Stimulated activated CD4-positive, alpha-beta T cell treated with anti-CD3 and anti-CD28 coated beads, Interleukin-12 subunit alpha, Interleukin-12 subunit beta, amount 100 ng/mL, for 24 hours (primary cell): ENCODE results near the gene CA11.
A peak's percentile ranks its signal among the peaks of the same experiment; 100 is the strongest.
"Not testable (repeated sequence)": the region's sequence is repeated elsewhere in the genome, so short reads cannot be mapped to it uniquely, and the experiment has no call there.

Experiments used
- DNase-seq, 2 experiments: peaks; one replicate each; pipeline ENCODE4 v3.0.0-alpha.2; 2020; ENCODE audit warnings: low read depth in 2 of 2

The CA11 gene

DNA sequence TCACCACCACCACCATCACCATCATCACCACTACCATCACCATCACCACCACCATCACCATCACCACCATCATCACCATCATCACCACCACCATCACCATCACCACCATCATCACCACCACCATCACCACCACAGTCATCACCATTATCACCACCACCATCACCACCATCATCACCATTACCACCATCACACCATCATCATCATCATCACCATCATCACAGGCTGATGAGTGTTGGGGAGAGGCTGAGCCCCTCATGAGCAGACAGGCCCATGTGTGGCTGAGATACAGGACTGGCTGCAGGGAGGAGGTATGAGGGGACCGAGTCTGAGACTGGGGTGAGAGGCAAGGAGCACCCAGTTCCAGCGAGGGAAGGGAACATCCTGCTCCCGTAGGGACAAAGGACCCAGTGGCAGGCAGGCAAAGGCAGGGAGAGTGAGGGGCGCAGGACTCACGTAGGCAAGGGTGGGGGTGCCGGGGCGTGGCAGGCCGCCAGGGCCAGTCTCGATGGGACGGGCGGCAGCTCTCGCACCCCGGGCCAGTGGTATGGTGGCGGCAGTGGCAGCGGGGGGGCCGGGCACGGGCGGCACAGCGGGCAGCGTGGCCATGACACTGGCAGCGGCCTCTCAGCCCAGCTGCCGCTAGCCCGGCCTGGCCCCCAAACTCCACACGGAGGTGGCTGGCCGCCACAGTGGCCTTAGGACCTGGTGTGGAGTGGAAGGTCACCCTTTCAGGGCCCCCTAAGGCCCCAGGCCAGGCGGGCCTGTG, 24.1 kb upstream of the CA11 start:
- no peak for DNase-seq

DNA sequence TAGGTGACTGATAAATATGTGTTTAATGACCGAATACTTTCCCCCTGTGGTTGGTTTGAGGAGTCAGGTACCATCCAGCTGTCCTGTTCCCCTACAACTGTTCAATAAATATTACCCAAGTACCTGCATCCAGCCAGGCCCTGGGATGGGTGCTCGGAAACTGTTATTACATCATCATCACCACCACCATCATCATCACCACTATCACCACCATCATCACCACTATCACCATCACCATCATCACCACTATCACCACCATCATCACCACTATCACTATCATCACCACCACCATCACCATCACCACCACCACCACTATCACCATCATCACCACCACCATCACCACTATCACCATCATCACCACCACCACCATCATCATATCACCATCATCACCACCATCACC, 22.8 kb upstream of the CA11 start:
- DNase-seq = no peak

DNA sequence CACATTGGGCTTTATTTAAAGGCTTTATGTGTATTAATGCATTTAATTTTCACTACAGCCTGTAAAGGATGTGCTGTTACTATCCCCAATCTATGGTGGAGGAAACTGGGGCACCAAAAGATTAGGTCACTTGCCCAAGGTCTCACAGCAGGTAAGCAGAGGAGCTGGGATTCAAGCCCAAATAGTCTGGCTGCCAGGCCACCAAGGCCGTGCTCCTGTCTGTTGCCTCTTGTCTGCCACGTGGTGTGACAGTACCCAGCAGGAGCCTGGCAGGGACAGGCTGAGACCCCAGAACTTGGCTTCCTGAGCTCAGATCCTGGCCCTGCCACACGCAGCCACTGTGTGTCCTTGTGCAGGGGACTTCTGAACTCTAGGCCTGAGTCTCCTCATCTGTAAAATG, 22.3 kb upstream of the CA11 start:
- no peak for DNase-seq

- no peak for DNase-seq
These were observed 19.8 kb upstream of the CA11 start for GRCh38 chr19:48665786-48666185.

- DNase-seq = no peak
These were observed 18.5 kb upstream of the CA11 start for GRCh38 chr19:48664476-48664875.

GRCh38 chr19:48663667-48664066, 17.7 kb upstream of the CA11 start:
- no peak for DNase-seq

DNA sequence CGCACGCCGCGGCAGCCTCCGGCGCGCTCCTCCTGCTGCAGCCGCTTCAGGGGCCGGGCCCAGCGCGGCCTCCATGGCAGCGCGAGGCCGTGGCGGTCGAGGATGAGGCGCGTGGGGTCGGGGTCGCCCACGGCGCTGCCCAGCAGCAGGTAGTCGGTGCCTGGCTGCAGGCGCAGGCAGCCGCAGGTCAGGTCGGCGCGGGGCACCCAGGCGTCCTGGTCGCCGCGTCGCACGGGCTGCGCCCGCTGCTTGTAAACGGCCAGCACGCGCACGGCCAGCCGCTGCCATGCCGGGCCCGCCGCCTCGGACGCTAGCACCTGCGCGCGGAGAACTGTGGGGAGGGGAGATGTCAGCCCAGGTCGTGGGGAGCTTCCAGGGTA, 15.7 kb upstream of the CA11 start:
- no peak for DNase-seq

GRCh38 chr19:48660852-48661710, 15.1 kb upstream of the CA11 start:
- peak; percentile 68 to 86 for DNase-seq

DNA sequence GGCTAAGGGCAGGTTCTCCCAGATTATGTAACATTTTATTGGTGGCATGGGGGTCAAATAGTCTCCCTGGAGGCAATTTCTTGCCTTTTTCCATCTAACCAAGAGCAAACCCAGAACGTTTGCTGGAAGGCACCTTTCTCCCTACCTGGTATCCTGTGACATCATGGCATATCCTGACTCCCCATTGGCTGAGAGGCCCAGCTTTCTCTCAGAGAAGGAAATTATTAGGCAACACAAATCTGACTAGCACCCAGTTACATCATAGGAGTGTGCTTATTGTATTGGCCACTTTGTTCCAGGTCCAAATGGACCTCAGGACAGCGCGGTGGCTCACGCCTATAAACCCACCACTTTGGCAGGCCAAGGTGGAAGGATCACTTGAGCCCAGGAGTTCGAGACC, 13.8 kb upstream of the CA11 start:
- no peak for DNase-seq

DNA sequence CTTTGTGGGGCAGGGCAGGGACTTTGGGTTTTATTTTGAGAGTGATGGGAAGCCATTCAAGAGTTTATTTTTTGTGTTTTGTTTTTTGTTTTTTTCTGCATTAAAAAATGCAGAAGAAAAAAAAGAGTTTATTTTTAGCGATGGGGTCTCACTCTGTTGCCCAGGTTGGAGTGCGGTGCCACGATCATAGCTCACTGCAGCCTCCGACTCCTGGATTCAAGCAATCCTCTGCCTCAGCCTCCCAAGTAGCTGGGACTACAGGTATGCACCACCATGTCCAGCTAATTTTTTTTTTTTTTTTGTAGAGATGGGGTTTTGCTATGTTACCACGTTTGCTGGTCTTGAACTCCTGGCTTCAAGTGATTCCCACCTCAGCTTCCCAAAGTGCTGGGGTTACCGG, 12.5 kb upstream of the CA11 start:
- DNase-seq = no peak

DNA sequence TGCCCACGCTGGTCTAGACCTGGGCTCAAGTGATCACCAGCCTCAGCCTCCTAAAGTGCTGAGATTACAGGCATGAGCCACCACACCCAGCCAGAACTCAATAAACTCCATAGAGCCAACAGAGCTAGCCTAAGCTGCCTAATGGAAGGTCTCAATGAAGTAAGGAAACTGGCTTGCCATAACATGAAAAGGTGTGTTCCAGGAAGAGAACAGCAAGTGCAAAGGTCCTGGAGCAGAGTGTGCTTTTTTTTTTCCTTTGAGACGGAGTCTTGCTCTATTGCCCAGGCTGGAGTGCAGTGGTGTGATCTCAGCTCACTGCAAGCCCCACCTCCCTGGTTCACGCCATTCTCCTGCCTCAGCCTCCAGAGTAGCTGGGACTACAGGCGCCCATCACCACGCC, 11.8 kb upstream of the CA11 start:
- not testable (repeated sequence) for DNase-seq

DNA sequence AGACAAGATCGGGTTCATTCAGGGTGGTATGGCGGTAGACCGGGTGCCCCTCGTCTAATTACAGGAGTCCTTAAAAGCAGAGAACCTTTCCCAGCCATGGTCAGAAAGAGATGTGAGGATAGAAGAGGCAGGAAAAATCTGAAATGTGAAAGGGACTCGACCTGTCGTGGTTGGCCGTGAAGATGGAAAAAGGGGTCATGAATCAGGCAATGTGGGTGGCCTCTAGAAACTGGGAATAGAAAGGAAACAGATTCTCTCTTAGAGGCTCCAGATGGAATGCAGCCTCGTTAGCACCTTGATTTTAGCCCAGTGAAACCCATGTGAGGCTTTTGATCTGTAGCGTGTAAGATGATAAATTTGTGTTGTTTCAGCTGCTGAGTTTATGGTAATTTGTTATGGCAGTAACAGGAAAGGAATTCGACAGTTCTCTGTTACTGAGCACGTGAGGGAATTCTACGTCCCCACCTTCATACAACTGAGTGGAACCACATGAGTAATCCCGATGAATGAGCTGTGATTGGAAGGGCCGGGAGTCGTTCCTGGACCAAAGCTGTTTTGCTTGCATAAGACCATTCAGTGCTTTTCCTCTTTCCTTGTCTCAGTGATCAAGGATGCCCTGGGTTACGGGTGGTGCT, 11.0 kb upstream of the CA11 start:
- no peak for DNase-seq

DNA sequence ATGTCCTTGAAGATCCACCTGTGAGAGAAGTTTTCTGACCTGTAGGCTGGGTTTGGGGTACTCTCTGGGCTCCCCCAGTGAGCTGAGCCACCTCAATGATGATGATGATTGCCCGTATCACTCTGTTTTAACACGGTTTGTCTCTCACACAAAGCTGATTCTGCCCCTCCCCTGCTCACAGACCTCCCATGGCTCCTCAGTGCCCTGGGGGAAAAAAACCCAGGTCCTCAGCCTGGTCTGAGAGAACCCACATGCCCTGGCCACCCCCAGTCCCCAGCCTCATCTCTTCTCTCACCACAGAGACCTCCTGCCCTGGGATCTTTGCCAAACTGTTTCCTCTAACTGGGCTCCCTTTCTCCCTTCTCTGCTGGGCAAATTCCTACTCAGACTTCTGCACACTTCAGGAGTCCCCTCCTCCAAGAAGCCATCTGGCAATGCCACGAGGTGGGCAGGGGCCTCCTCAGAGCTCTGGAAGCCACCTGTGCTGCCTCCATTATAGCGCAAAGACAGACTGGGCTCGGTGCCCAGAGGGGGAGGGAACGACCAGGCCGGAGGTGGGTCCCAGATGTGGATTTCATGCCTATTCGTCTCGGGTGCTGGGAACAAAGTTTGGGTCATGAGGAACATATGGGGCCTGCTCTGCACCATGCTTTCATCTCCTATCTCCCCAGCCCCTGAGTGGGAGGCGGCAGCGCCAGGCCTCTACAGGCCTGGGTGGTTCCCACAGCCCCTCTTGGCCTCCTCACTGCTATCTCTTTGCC, 8.5 kb upstream of the CA11 start:
- no peak for DNase-seq

DNA sequence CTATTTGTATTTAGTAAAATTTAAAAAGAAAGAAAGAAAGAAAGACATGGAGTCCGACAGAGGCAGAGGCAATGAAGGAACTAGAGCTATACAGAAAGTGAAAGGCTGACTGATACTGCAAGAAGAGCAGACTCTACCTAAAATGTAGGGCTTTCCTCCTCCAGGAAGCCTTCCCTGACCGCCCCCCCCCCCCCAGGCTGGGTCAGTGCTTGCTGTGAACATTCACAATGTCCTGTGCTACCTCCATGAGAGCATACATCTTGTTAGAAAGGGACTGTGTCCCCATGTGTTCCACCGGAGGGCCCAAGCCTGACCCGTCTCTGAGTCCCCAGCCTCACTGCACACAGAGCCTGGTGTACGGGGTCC, 5.7 kb upstream of the CA11 start:
- no peak for DNase-seq

GRCh38 chr19:48650974-48651682, 5.1 kb upstream of the CA11 start:
- DNase-seq = no peak

DNA sequence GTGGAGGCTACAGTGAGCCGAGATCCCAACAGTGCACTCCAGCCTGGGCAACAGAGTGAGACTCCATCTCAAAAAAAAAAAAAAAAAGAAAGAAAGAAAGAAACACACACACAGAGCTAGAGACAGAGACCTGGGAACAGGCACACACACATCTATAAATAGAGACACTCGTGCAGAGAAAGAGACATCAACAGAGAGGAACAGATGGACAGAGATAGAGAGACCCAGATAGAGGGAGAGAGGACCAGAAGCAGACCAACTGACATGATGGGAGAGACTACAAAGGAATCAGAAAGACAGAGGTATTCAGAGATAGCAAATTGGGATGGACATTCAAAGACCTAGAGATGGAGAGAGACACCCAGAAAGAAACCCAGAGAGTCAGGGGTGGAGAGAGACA, 2.1 kb upstream of the CA11 start:
- DNase-seq = no peak

- DNase-seq = no peak
These were observed 782 bp upstream of the CA11 start for GRCh38 chr19:48646722-48647216.

- no peak for DNase-seq
These were observed 377 bp downstream of the CA11 start for GRCh38 chr19:48645620-48646000.

DNA sequence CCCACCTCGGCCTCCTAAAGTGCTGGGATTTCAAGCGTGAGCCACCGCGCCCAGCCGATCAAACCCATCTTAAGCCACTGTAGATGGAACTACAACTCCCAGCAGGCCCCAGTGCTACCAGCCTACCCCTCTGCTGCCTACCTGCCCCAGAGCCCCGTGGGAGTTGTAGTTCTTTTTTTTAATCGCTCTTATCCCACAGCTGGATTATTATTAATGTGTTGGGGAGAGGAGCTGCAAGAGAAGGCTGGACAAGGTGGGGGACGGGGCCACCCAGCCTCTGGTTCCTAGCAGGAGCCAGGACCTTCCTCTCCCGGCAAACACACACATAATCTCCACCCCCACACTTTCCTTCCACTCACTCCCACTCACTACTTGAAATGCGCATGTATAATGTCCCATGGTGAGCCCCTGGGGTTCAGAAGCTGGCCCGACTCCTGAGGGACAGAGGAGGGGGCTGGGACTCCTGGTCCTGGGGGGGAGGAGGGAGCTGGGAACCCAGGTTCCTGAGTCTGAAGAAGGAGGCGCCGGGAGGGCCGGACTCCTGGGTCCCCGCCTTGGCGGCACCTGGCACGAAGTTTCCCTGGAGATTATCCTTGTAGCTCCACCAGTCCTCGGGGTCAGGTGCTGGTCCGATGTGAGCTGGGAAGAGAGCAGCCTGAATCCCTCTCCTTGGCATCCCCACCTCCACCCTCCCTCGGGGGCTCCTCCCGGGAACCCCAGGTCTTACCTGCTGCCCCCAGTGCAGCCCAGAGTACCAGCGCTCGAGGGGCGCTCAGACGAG, 958 bp downstream of the CA11 start:
- peak; percentile 57 to 65 for DNase-seq

DNA sequence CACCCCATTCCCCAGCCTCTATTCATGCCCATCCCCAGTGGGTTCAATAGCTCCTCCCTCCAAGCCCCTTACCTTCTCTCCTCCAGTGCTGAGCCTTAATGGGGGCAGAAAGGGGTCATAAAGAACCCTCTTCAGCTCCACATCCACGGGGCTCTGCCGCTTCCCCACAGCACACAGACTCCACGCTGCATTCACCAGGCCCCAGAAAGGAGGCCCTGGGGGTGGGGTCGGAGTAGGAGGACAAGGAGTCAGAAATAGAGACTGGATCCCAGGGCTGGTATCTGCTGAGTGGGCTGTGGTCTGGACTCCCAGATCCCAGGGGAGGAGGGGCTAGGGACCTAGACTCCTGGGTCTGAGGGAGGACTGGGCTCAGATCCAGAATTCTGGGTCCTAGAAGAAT, 1.6 kb downstream of the CA11 start:
- no peak for DNase-seq

GRCh38 chr19:48642862-48643261, 3.1 kb downstream of the CA11 start:
- no peak for DNase-seq
